ENCODE results near the gene HOXB1. TPM values are rescaled to one million over a fixed set of nuclear protein-coding genes. Genes with fewer than 3 reads are reported as not detected.

The HOXB1 gene
- total and polyA plus RNA-seq, 2 of the 8 experiments (the other 6 are each of a cell fraction or from before 2014, with no cell fraction given) = not detected

GRCh38 chr17:48576479-48577309 lies 45.9 kb upstream of the HOXB1 start:
- FAIRE-seq (no peak), DNase-seq (ENCODE audit: low read depth in 1 of 2, low spot score in 2 of 2) (no peak)
- H3K9ac ChIP-seq (replicated peaks in 1 of 4; ENCODE audit: extremely low read depth in 1 of 4, low read depth in 3 of 4, low read length in 3 of 4) = no peak overlapping the region
- POLR2A ChIA-PET (ENCODE audit: partially characterized antibody) = no interaction called here
- peaks cover 23 to 45% of the 10 kb centered on the region in 2 experiments for H4K20me1 ChIP-seq (replicated peaks in 1 of 2; ENCODE audit: control insufficient read depth in 1 of 2, insufficient read depth in 2 of 2, low read length in 2 of 2)
- no peak overlapping the region for H2BK12ac ChIP-seq (ENCODE audit: low read depth, low read length)
- CTCF ChIA-PET (ENCODE audit: partially characterized antibody) = interaction anchor here (1.0 to 1.4 kb wide), 2 partner anchors 13 to 29 kb away, joined by 3 to 4 read pairs; no protein-coding TSS in a partner anchor
- H3K18ac ChIP-seq (ENCODE audit: extremely low read depth, low read length) = no peak overlapping the region
- H3K14ac ChIP-seq (ENCODE audit: insufficient read length) = no peak overlapping the region
- H2BK20ac ChIP-seq (ENCODE audit: low read length) = no peak overlapping the region
- H4K91ac ChIP-seq (replicated peaks; ENCODE audit: insufficient read length, low read length) = no peak overlapping the region
- peaks cover 0 to under 1% (median 0%) of the 10 kb centered on the region in 4 experiments; a peak in 1 of 8 replicates for H3K36me3 ChIP-seq (ENCODE audit: control insufficient read depth in 2 of 4, insufficient read depth in 4 of 4, low read length in 3 of 4)
- peaks cover 0 to 11% (median 2%) of the 10 kb centered on the region in 4 experiments; a peak in 3 of 7 replicates for H3K4me1 ChIP-seq (replicated peaks in 1 of 4; ENCODE audit: control insufficient read depth in 3 of 4, insufficient read depth in 4 of 4, low read length in 3 of 4)
- no peak overlapping the region; the same call in 1 of the 2 replicates for H2AK5ac ChIP-seq (ENCODE audit: low read depth, low read length)
- no peak overlapping the region for H4K5ac ChIP-seq (ENCODE audit: insufficient read length, low read depth, low read length)
- no peaks in the 10 kb centered on the region for H3K9me3 ChIP-seq (ENCODE audit: insufficient read depth in 2 of 2, low read depth in 1 of 2, low read length in 1 of 2)
- H3K79me1 ChIP-seq (ENCODE audit: low read depth, low read length) = no peaks in the 10 kb centered on the region
- no peaks in the 10 kb centered on the region for H3K23me2 ChIP-seq (ENCODE audit: low read depth, low read length)
- H2AFZ ChIP-seq (ENCODE audit: low read length) = no peak overlapping the region
- peaks cover 99 to 100% (median 100%) of the 10 kb centered on the region in 4 experiments for H3K27me3 ChIP-seq (replicated peaks in 1 of 4; ENCODE audit: control insufficient read depth in 3 of 4, extremely low read depth in 1 of 4, insufficient read depth in 3 of 4, low read length in 3 of 4)
- H4K8ac ChIP-seq (ENCODE audit: extremely low read depth, insufficient read depth, low read length) = no peak overlapping the region
- 5% methylated on average over 32 of the region's 43 CpGs; no CpG with 5 or more reads in 1 of the 2 experiments for WGBS, 2 experiments (ENCODE audit: extremely low coverage in 1 of 2, insufficient coverage in 1 of 2, insufficient read length in 1 of 2, insufficient replicate concordance in 2 of 2, low coverage in 1 of 2, low lambda C conversion rate in 2 of 2, missing lambda C conversion rate in 1 of 2)
- H3K4me3 ChIP-seq (ENCODE audit: extremely low read depth in 1 of 4, insufficient read depth in 2 of 4, low read depth in 3 of 4, low read length in 4 of 4) = no peak overlapping the region
- H2BK15ac ChIP-seq (ENCODE audit: low read length) = no peak overlapping the region
- H3K56ac ChIP-seq (replicated peaks; ENCODE audit: insufficient read length, low read depth, low read length) = no peak overlapping the region
- H3K79me2 ChIP-seq (ENCODE audit: control insufficient read depth in 1 of 2, insufficient read depth in 2 of 2, low read length in 2 of 2) = no peaks in the 10 kb centered on the region
- peak overlapping the region; percentile 21 to 48; a peak in 2 of 4 replicates for H3K4me2 ChIP-seq (ENCODE audit: insufficient read depth in 1 of 2, low read depth in 2 of 2, low read length in 2 of 2)
- H3K23ac ChIP-seq (ENCODE audit: insufficient read length) = no peak overlapping the region
- H2BK5ac ChIP-seq (ENCODE audit: low read depth, low read length) = no peak overlapping the region
- H3K4ac ChIP-seq (replicated peaks; ENCODE audit: insufficient read length, low read depth, low read length) = no peak overlapping the region
- no peak overlapping the region for H3K27ac ChIP-seq (ENCODE audit: low read depth, low read length)
- H2BK120ac ChIP-seq (replicated peaks; ENCODE audit: low read depth, low read length) = no peak overlapping the region
- TF ChIP-seq SAP30 (IDR thresholded peaks at IDR 0.05; ENCODE audit: insufficient read depth, insufficient replicate concordance, low read length) (no peak), SP2 (IDR thresholded peaks at IDR 0.05; ENCODE audit: low read length) (no peak), ASH2L (IDR thresholded peaks at IDR 0.05; ENCODE audit: low read length) (no peak), SIN3A (conservative IDR thresholded peaks at IDR 0.05 in 1 of 2, IDR thresholded peaks at IDR 0.05 in 1 of 2; ENCODE audit: low read depth in 1 of 2, low read length in 2 of 2) (no peak), CBX8 (IDR thresholded peaks at IDR 0.05; ENCODE audit: borderline replicate concordance, low read depth, low read length) (no peak; the same call in 1 of the 2 replicates), ZNF274 (IDR thresholded peaks at IDR 0.05; ENCODE audit: borderline replicate concordance, extremely low read depth, low read length) (no peak), EGR1 (IDR thresholded peaks at IDR 0.05; ENCODE audit: borderline replicate concordance, low read depth, low read length) (0 out of 2 replicates have a peak, but pooled peaks have one; percentile 22)
- TF ChIP-seq, protein P1, sequence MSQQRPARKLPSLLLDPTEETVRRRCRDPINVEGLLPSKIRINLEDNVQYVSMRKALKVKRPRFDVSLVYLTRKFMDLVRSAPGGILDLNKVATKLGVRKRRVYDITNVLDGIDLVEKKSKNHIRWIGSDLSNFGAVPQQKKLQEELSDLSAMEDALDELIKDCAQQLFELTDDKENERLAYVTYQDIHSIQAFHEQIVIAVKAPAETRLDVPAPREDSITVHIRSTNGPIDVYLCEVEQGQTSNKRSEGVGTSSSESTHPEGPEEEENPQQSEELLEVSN (IDR thresholded peaks at IDR 0.05) = no peak
- TF ChIP-seq, protein P2, sequence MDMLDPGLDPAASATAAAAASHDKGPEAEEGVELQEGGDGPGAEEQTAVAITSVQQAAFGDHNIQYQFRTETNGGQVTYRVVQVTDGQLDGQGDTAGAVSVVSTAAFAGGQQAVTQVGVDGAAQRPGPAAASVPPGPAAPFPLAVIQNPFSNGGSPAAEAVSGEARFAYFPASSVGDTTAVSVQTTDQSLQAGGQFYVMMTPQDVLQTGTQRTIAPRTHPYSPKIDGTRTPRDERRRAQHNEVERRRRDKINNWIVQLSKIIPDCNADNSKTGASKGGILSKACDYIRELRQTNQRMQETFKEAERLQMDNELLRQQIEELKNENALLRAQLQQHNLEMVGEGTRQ (IDR thresholded peaks at IDR 0.05; ENCODE audit: low read length) = no peak
